HepG2 (cell line): ENCODE results near the gene GMCL2. TPM values are rescaled to one million over a fixed set of nuclear protein-coding genes. Genes with fewer than 3 reads are reported as not detected.

Experiments
- AKAP8 ChIP-seq: sonication (generic); formaldehyde crosslinking; IDR thresholded peaks from 2 replicates; pipeline ENCODE4 v1.5.1; 2020; ENCODE audit warnings: mild to moderate bottlenecking, missing genetic modification reagents
- ATF4 ChIP-seq, 2 experiments: fragments of 450-650 bp in 1 of 2; sonication (generic) in 1 of 2; formaldehyde crosslinking; IDR thresholded peaks; 2 replicates each; pipeline versions ENCODE4 v1.5.0 to v1.8.0; 2020 to 2022; ENCODE audit warnings: mild to moderate bottlenecking in 1 of 2, missing genetic modification reagents in 1 of 2
- ATF5 ChIP-seq: sonication (generic); formaldehyde crosslinking; IDR thresholded peaks from 2 replicates; pipeline ENCODE4 v1.4.0; 2020; ENCODE audit warnings: mild to moderate bottlenecking, low read depth, missing genetic modification reagents
- CHD2 ChIP-seq: IDR thresholded peaks from 2 replicates; pipeline ENCODE4 v1.6.1; 2011; ENCODE audit warnings: low read depth, low read length, improper control_type of control experiment
- FOSL2 ChIP-seq: sonication (generic); formaldehyde crosslinking; IDR thresholded peaks from 2 replicates; pipeline ENCODE4 v1.4.0; 2020; ENCODE audit warnings: missing genetic modification reagents
- HOXD1 ChIP-seq: sonication (generic); formaldehyde crosslinking; IDR thresholded peaks from 2 replicates; pipeline ENCODE4 v1.5.0; 2020; ENCODE audit warnings: missing genetic modification reagents
- KLF15 ChIP-seq: sonication (generic); formaldehyde crosslinking; IDR thresholded peaks from 2 replicates; pipeline ENCODE4 v1.8.1; 2023; ENCODE audit warnings: borderline replicate concordance, mild to moderate bottlenecking, inconsistent platforms, missing genetic modification reagents, mixed read lengths
- MEF2D ChIP-seq: sonication (generic); formaldehyde crosslinking; IDR thresholded peaks from 2 replicates; pipeline ENCODE4 v1.5.1; 2020; ENCODE audit warnings: mild to moderate bottlenecking, missing genetic modification reagents
- MZF1 ChIP-seq: sonication (generic); formaldehyde crosslinking; IDR thresholded peaks from 2 replicates; pipeline ENCODE4 v1.8.1; 2023; ENCODE audit warnings: mild to moderate bottlenecking, missing genetic modification reagents, borderline replicate concordance
- NBN ChIP-seq: fragments of 450-650 bp; conservative IDR thresholded peaks from 2 replicates; pipeline ENCODE4 v1.6.1; 2017
- RBAK ChIP-seq: sonication (generic); formaldehyde crosslinking; IDR thresholded peaks from 2 replicates; pipeline ENCODE4 v1.5.1; 2020; ENCODE audit warnings: mild to moderate bottlenecking, missing genetic modification reagents
- SUZ12 ChIP-seq: fragments of 150-350 bp; IDR thresholded peaks from 2 replicates; pipeline ENCODE4 v1.6.1; 2014; ENCODE audit warnings: low read depth, low read length
- WIZ ChIP-seq: sonication (generic); formaldehyde crosslinking; IDR thresholded peaks from 2 replicates; pipeline ENCODE4 v1.5.1; 2020; ENCODE audit warnings: mild to moderate bottlenecking, missing genetic modification reagents
- ZNF12 ChIP-seq: sonication (generic); formaldehyde crosslinking; IDR thresholded peaks from 2 replicates; pipeline ENCODE4 v1.5.0; 2020; ENCODE audit warnings: missing genetic modification reagents
- ZNF317 ChIP-seq: sonication (generic); formaldehyde crosslinking; IDR thresholded peaks from 2 replicates; pipeline ENCODE4 v1.5.0; 2020; ENCODE audit warnings: mild to moderate bottlenecking, missing genetic modification reagents
- ZNF558 ChIP-seq: sonication (generic); formaldehyde crosslinking; IDR thresholded peaks from 2 replicates; pipeline ENCODE4 v1.9.0; 2022; ENCODE audit warnings: mild to moderate bottlenecking, missing genetic modification reagents, borderline replicate concordance
- ZNF619 ChIP-seq: sonication (generic); formaldehyde crosslinking; IDR thresholded peaks from 2 replicates; pipeline ENCODE4 v1.4.0; 2020; ENCODE audit warnings: mild to moderate bottlenecking, missing genetic modification reagents
- ZNF704 ChIP-seq: sonication (generic); formaldehyde crosslinking; IDR thresholded peaks from 2 replicates; pipeline ENCODE4 v1.8.1; 2023; ENCODE audit warnings: mild to moderate bottlenecking, inconsistent platforms, moderate library complexity, missing genetic modification reagents, borderline replicate concordance
- ZNF746 ChIP-seq: sonication (generic); formaldehyde crosslinking; IDR thresholded peaks from 2 replicates; pipeline ENCODE4 v1.8.0; 2022; ENCODE audit warnings: mild to moderate bottlenecking, missing genetic modification reagents
- ZNF788 ChIP-seq: sonication (generic); formaldehyde crosslinking; IDR thresholded peaks from 2 replicates; pipeline ENCODE4 v1.5.0; 2020; ENCODE audit warnings: mild to moderate bottlenecking, missing genetic modification reagents, borderline replicate concordance
- ZNF790 ChIP-seq: sonication (generic); formaldehyde crosslinking; IDR thresholded peaks from 2 replicates; pipeline ENCODE4 v1.8.0; 2022; ENCODE audit warnings: missing genetic modification reagents, mild to moderate bottlenecking, borderline replicate concordance
- ZNF891 ChIP-seq: sonication (generic); formaldehyde crosslinking; IDR thresholded peaks from 2 replicates; pipeline ENCODE4 v1.5.0; 2020; ENCODE audit warnings: mild to moderate bottlenecking, missing genetic modification reagents
- polyA plus RNA-seq, 8 experiments: library from polyadenylated mRNA; depleted of rRNA in 3 of 8; stranded (reverse) in 7 of 8; unstranded in 1 of 8; fragments of >200 nt; fragmentation: Illumina TruSeq in 4 of 8; extraction: Trizol in 4 of 8; gene quantifications; 2 replicates each; pipeline versions ENCODE4 v1.2.1 to v1.2.3, GENCODE V29; 2011 to 2016; ENCODE audit warnings: low read depth in 4 of 8, missing spikeins in 1 of 8, mixed read lengths in 1 of 8; ENCODE audit not compliant: insufficient read depth in 1 of 8
- total RNA-seq, 5 experiments: library from RNA; depleted of rRNA; stranded (reverse); fragments of >200 nt; fragmentation: Illumina TruSeq; extraction: Trizol; gene quantifications; 2 replicates each; pipeline ENCODE4 v1.2.3, GENCODE V29; 2016; ENCODE audit warnings: low read depth in 1 of 5
- TF ChIP-seq, protein P1 (sequence below): sonication (generic); formaldehyde crosslinking; IDR thresholded peaks from 2 replicates; pipeline ENCODE4 v1.5.0; 2020; ENCODE audit warnings: missing genetic modification reagents
- TF ChIP-seq, protein P2 (sequence below): sonication (generic); formaldehyde crosslinking; IDR thresholded peaks from 2 replicates; pipeline ENCODE4 v1.4.0; 2020; ENCODE audit warnings: mild to moderate bottlenecking, missing genetic modification reagents

GMCL2 gene
- total and polyA plus RNA-seq, 2 of the 13 experiments (the other 11 are each of a cell fraction or from before 2014, with no cell fraction given) = 0.03 TPM; not detected in 1

GRCh38 chr5:178231539-178232123 lies 44.5 kb upstream of the GMCL2 start (continued):
- TF ChIP-seq ATF5 (CRISPR knock-in tag) (no peak), RBAK (CRISPR knock-in tag) (no peak), ZNF788 (CRISPR knock-in tag) (no peak), ZNF558 (CRISPR knock-in tag) (0 out of 2 replicates have a peak, but pooled peaks have one; percentile 1), FOSL2 (CRISPR knock-in tag) (no peak), ATF4 (CRISPR knock-in tag; IDR thresholded peaks at IDR 0.05) (no peak), CHD2 (no peak), ZNF12 (CRISPR knock-in tag) (no peak), WIZ (CRISPR knock-in tag) (no peak), AKAP8 (CRISPR knock-in tag) (peak; percentile 40; the same call in 1 of the 2 replicates), ZNF317 (CRISPR knock-in tag) (no peak), KLF15 (no peak), ZNF619 (no peak), HOXD1 (0 out of 2 replicates have a peak, but pooled peaks have one; percentile 80), ZNF891 (no peak), NBN (no peak), ZNF746 (CRISPR knock-in tag) (no peak), ZNF790 (CRISPR knock-in tag) (no peak), MEF2D (0 out of 2 replicates have a peak, but pooled peaks have one; percentile 47), ZNF704 (no peak; the same call in 1 of the 2 replicates), MZF1 (CRISPR knock-in tag) (no peak), SUZ12 (no peak)
- TF ChIP-seq, protein P1, sequence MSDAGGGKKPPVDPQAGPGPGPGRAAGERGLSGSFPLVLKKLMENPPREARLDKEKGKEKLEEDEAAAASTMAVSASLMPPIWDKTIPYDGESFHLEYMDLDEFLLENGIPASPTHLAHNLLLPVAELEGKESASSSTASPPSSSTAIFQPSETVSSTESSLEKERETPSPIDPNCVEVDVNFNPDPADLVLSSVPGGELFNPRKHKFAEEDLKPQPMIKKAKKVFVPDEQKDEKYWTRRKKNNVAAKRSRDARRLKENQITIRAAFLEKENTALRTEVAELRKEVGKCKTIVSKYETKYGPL (CRISPR knock-in tag) = no peak
- TF ChIP-seq, protein P2, sequence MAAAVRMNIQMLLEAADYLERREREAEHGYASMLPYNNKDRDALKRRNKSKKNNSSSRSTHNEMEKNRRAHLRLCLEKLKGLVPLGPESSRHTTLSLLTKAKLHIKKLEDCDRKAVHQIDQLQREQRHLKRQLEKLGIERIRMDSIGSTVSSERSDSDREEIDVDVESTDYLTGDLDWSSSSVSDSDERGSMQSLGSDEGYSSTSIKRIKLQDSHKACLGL = peak; percentile 77; the same call in 1 of the 2 replicates
